Loucy (cell line): ENCODE measurements around the gene SLC10A7.

Experiments used
- EZH2phosphoT487 ChIP-seq: fragments of 200-600 bp; IDR thresholded peaks from 2 replicates; pipeline ENCODE4 v1.6.1; 2018; ENCODE audit warnings: antibody characterized with exemption, mild to moderate bottlenecking, moderate library complexity, borderline replicate concordance
- TF ChIP-seq, protein P1 (sequence below): fragments of 200-600 bp; sonication (generic); conservative IDR thresholded peaks from 2 replicates; pipeline ENCODE4 v1.5.1; 2014; ENCODE audit warnings: mild to moderate bottlenecking, antibody characterized with exemption, low read length

DNA sequence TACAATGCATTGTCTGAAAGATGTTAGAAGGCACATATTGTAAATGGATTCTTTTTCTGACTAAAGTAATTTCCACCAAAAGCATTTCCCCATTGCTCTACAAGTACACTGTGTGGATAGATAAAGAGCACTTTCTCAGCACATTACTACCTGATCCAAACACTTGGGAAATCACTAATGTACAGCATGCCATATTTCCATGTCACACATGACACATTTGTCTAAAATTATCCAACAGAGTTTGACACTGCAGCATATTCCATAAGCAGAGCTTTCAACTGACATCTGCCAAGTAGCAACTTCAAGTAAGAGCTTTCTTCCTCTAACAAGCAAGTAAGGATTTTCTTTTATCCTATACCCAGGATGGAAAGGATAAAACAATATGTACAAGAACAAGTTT lies 257.9 kb downstream of the SLC10A7 start:
- TF ChIP-seq, protein P1, sequence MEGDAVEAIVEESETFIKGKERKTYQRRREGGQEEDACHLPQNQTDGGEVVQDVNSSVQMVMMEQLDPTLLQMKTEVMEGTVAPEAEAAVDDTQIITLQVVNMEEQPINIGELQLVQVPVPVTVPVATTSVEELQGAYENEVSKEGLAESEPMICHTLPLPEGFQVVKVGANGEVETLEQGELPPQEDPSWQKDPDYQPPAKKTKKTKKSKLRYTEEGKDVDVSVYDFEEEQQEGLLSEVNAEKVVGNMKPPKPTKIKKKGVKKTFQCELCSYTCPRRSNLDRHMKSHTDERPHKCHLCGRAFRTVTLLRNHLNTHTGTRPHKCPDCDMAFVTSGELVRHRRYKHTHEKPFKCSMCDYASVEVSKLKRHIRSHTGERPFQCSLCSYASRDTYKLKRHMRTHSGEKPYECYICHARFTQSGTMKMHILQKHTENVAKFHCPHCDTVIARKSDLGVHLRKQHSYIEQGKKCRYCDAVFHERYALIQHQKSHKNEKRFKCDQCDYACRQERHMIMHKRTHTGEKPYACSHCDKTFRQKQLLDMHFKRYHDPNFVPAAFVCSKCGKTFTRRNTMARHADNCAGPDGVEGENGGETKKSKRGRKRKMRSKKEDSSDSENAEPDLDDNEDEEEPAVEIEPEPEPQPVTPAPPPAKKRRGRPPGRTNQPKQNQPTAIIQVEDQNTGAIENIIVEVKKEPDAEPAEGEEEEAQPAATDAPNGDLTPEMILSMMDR: no peak
- no peak for TF ChIP-seq EZH2phosphoT487
